ENCODE results near the gene BACH2. TPM values are rescaled to one million over a fixed set of nuclear protein-coding genes. Genes with fewer than 3 reads are reported as not detected.

The BACH2 gene
- polyA plus RNA-seq, 1 donor (not counting 4 experiments of a cell fraction or from before 2014, with no cell fraction given), result 0.50 TPM

- peak overlapping the region; percentile 29 for H3K4me2 ChIP-seq (ENCODE audit: control insufficient read depth, extremely low read depth, insufficient read depth, low read depth, low read length)
- peak; percentile 90 for FAIRE-seq
These were observed 112.0 kb downstream of the BACH2 start for GRCh38 chr6:90184334-90185298.

GRCh38 chr6:90183587-90184333 lies 112.9 kb downstream of the BACH2 start:
- no peak overlapping the region for H3K9ac ChIP-seq (ENCODE audit: control insufficient read depth, extremely low read depth, insufficient read depth, low read length)
- no peaks in the 10 kb centered on the region for H3K9me1 ChIP-seq (ENCODE audit: control insufficient read depth, extremely low read depth, insufficient read depth, low read length)
- no peaks in the 10 kb centered on the region for H3K27me3 ChIP-seq (ENCODE audit: control insufficient read depth, extremely low read depth, insufficient read depth, low read length)
- TF ChIP-seq EZH2 (IDR thresholded peaks at IDR 0.05; ENCODE audit: low read length) (no peak), CTCF (optimal IDR thresholded peaks at IDR 0.05 in 1 of 3, IDR thresholded peaks at IDR 0.05 in 1 of 3, conservative IDR thresholded peaks at IDR 0.05 in 1 of 3; ENCODE audit: extremely low read depth in 1 of 3, insufficient read depth in 2 of 3, low read length in 3 of 3) (no peak)
- H2AFZ ChIP-seq (ENCODE audit: control insufficient read depth, low read length), result no peak overlapping the region
- no peaks in the 10 kb centered on the region for H3K36me3 ChIP-seq (ENCODE audit: control insufficient read depth in 2 of 2, extremely low read depth in 1 of 2, insufficient read depth in 2 of 2, low read length in 2 of 2)
- H4K20me1 ChIP-seq (ENCODE audit: control insufficient read depth, extremely low read depth, insufficient read depth, low read length), result no peaks in the 10 kb centered on the region
- H3K4me3 ChIP-seq (ENCODE audit: control insufficient read depth in 2 of 3, extremely low read depth in 1 of 3, insufficient read depth in 2 of 3, low read depth in 1 of 3, low read length in 3 of 3), result no peak overlapping the region
- H3K9me3 ChIP-seq (ENCODE audit: control insufficient read depth, low read depth, low read length), result no peaks in the 10 kb centered on the region
- H3K4me2 ChIP-seq (ENCODE audit: control insufficient read depth, extremely low read depth, insufficient read depth, low read depth, low read length), result no peak overlapping the region
- FAIRE-seq (peak; percentile 74), DNase-seq (ENCODE audit: low read depth, low spot score) (no peak)
- H3K79me2 ChIP-seq (ENCODE audit: control insufficient read depth, insufficient read depth, low read length), result no peaks in the 10 kb centered on the region
- no peak overlapping the region for H3K27ac ChIP-seq (ENCODE audit: control insufficient read depth, insufficient read depth, low read length)
- peaks cover 25% of the 10 kb centered on the region for H3K4me1 ChIP-seq (ENCODE audit: control insufficient read depth, extremely low read depth, insufficient read depth, low read length)
- dilution Hi-C loops (cut with MboI; ENCODE audit: extremely low pct_ligation_motif_present, low sequenced_read_pairs), result no loop called here

More at GRCh38 chr6:90184334-90185298, 112.0 kb downstream of the BACH2 start:
- no peaks in the 10 kb centered on the region for H3K9me1 ChIP-seq (ENCODE audit: control insufficient read depth, extremely low read depth, insufficient read depth, low read length)
- peak overlapping the region; percentile 8 for H2AFZ ChIP-seq (ENCODE audit: control insufficient read depth, low read length)
- peaks cover 24% of the 10 kb centered on the region for H3K4me1 ChIP-seq (ENCODE audit: control insufficient read depth, extremely low read depth, insufficient read depth, low read length)
- H4K20me1 ChIP-seq (ENCODE audit: control insufficient read depth, extremely low read depth, insufficient read depth, low read length), result no peaks in the 10 kb centered on the region
- H3K9ac ChIP-seq (ENCODE audit: control insufficient read depth, extremely low read depth, insufficient read depth, low read length), result no peak overlapping the region
- TF ChIP-seq CTCF (optimal IDR thresholded peaks at IDR 0.05 in 1 of 3, IDR thresholded peaks at IDR 0.05 in 1 of 3, conservative IDR thresholded peaks at IDR 0.05 in 1 of 3; ENCODE audit: extremely low read depth in 1 of 3, insufficient read depth in 2 of 3, low read length in 3 of 3) (peak in 1 of 3 experiments; percentile 36), EZH2 (IDR thresholded peaks at IDR 0.05; ENCODE audit: low read length) (no peak)
- DNase-seq (ENCODE audit: low read depth, low spot score), result peak; percentile 54
- no peaks in the 10 kb centered on the region for H3K36me3 ChIP-seq (ENCODE audit: control insufficient read depth in 2 of 2, extremely low read depth in 1 of 2, insufficient read depth in 2 of 2, low read length in 2 of 2)
- H3K9me3 ChIP-seq (ENCODE audit: control insufficient read depth, low read depth, low read length), result no peaks in the 10 kb centered on the region
- dilution Hi-C loops (cut with MboI; ENCODE audit: extremely low pct_ligation_motif_present, low sequenced_read_pairs), result no loop called here
- no peaks in the 10 kb centered on the region for H3K79me2 ChIP-seq (ENCODE audit: control insufficient read depth, insufficient read depth, low read length)
- H3K27ac ChIP-seq (ENCODE audit: control insufficient read depth, insufficient read depth, low read length), result no peak overlapping the region
- no peak overlapping the region for H3K4me3 ChIP-seq (ENCODE audit: control insufficient read depth in 2 of 3, extremely low read depth in 1 of 3, insufficient read depth in 2 of 3, low read depth in 1 of 3, low read length in 3 of 3)
- no peaks in the 10 kb centered on the region for H3K27me3 ChIP-seq (ENCODE audit: control insufficient read depth, extremely low read depth, insufficient read depth, low read length)

Data from keratinocyte (primary cell).